ENCODE results near the gene ELFN2.

- TF ChIP-seq MAX (IDR thresholded peaks at IDR 0.05) = no peak
- no peak for TF ChIP-seq CTCF (IDR thresholded peaks at IDR 0.05)
- no peak for TF ChIP-seq RNF2 (IDR thresholded peaks at IDR 0.05; ENCODE audit: borderline replicate concordance, low read depth)
- no peak for TF ChIP-seq POLR2A (IDR thresholded peaks at IDR 0.05; ENCODE audit: low read length)
- no peak for TF ChIP-seq CHD2 (IDR thresholded peaks at IDR 0.05; ENCODE audit: low read length, partially characterized antibody)
- TF ChIP-seq ELK1 (IDR thresholded peaks at IDR 0.05; ENCODE audit: low read depth, low read length) = no peak
- no peak for TF ChIP-seq CBX2 (IDR thresholded peaks at IDR 0.05; ENCODE audit: borderline replicate concordance, low read depth)
- TF ChIP-seq TP53 (CRISPR knock-in tag; IDR thresholded peaks at IDR 0.05) = no peak
- no peak for TF ChIP-seq FOSL2 (IDR thresholded peaks at IDR 0.05)
- TF ChIP-seq FOSL2 (CRISPR knock-in tag; IDR thresholded peaks at IDR 0.05) = no peak
- TF ChIP-seq USF2 (IDR thresholded peaks at IDR 0.05) = no peak
These were observed 35.2 kb upstream of the ELFN2 start for GRCh38 chr22:37462436-37462835.

All from A549 (cell line).